Measurements from ENCODE around the gene IFITM10.

IFITM10 gene

GRCh38 chr11:1750840-1751530, 590 bp upstream of the IFITM10 start:
- no peak for FAIRE-seq

- no peak for FAIRE-seq
Measured at GRCh38 chr11:1749395-1750351, 722 bp downstream of the IFITM10 start.

DNA sequence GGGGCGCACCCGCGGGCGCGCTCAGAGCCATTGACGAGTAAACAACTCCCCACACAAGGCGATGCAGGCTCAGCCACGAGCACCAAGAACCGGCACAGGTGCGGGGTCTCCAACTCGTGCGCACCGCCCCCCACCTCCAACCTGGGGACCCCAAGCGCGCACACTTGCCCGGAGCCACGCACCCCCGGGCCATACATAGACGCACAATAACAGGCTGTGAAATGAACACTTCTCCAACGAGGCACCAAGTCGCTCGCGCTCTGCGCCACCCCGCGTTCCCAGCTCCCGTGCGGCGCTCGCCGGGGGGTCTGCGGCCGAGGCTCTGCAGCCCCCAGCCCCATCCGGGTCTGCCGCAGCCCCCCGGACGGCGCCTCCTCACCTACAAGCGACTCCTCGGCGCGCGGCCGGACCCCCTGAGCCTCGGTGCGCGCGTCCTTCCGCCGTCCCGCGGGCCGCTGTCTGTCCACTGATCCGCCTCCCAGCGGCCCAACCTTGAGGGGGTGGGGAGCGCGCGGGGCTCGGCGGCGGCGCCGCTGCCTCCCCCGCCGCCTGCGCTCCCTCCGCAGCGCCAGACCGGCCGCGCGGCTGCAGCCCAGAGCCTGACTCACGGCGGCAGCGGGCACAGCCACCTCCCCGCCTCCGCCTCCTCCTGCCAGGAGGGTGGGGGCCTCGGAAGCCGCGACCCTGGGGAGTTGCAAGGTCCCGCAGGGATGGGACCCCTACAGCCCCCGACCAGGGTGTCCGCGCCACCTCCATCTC, 1.6 kb downstream of the IFITM10 start:
- no peak for FAIRE-seq

DNA sequence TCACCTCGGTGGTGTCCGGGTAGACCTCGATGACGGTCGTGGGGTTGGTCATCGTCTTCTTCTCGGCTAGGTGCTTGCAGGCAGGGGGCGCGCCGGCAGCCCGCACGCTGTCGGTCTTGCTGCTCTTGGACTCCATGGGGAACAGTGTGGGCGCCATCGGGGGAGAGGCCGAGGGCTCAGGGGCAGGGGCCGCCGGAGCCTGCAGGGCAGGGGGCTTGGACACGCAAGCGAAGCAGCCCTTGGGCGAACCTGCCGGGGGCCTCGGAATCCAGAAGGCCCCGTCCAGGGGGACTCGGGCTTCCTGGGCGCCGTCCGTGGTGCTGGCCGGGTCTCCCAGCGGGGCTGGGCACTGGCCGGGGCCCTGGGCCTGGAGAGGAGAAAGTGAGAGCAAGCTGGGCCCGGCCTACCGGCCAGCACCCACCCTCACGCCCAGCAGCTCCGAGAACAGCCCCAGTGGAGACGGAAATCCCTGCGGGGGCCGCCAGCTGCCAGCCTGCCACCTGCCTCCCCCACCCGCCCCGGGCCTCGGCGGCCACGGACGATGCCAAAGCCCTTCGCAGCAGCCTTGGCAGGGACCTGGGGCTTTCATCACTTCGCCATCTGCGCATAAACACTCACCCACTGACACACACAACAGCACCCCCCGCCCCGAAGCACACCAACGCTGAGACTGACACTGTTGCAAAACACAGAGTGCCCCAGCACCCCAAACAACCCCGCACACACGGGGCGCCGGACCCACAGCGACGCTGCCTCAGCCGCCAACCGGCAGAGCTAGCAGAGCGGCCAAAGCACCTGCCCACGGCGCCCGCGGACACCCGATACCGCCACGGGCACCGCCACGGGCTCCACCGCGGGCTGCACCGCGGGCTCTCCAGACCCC, 2.4 kb downstream of the IFITM10 start:
- FAIRE-seq = no peak

DNA sequence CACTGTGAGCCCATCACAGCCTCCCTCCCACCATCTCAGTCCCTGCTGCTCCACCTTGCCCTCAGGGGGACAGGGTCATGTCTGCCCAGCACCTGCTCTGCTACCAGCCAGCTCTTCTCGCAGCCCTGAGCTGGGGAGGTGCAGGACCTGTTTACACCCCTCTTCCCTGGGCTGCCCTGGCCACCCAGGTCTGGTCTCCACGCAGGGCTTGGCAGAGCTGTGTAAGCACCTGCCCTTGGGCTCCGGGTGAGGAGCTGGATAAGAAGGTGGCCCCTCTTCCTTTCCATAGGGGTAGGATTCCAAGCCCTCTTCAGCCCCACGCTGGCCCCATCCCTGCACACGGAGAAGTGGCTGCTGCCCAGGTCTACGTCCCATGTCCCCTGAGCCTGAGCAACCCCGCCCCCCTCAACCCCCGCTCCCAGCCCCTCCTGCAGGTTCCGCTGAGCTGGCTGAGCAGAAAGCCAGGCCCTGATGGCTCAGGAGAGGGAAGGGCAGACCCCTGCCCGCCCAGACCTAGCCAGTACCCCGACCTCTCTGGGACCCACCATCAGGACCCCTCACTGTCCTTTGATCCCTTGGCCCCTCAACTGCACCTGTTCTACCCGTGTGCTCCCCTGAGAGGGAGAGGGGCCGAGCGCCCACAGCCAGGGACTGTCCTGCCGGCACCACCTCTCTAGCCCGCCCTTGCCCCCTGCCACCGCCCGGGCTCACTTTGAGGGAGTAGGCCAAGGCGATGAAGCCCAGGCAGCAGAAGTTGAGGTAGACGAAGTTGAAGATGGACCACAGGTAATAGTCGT, 3.2 kb downstream of the IFITM10 start:
- no peak for FAIRE-seq

DNA sequence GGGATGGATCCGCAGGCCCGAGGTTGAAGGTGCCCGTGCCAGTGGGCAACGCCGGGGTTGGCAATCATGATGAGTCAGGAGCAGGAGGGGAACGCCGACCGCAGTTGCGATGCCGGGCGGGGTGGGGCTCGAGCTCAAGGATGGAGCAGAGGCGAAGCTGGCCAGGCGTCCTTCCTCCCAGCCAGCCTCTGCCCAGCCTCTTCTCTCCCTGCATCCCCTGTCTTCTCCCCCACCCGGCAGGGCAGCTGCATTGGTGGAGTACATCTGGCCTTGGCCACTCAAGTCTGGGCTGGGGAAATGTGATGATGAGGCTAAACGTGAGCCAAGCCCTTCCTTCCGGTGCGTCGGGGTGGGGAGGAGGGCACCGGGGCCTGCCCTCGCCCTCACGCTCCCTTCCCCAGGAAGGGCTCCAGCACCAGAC, 3.9 kb downstream of the IFITM10 start:
- FAIRE-seq = no peak

GRCh38 chr11:1745701-1746320, 4.6 kb downstream of the IFITM10 start:
- no peak for FAIRE-seq

GRCh38 chr11:1744891-1745700, 5.3 kb downstream of the IFITM10 start:
- FAIRE-seq = no peak

DNA sequence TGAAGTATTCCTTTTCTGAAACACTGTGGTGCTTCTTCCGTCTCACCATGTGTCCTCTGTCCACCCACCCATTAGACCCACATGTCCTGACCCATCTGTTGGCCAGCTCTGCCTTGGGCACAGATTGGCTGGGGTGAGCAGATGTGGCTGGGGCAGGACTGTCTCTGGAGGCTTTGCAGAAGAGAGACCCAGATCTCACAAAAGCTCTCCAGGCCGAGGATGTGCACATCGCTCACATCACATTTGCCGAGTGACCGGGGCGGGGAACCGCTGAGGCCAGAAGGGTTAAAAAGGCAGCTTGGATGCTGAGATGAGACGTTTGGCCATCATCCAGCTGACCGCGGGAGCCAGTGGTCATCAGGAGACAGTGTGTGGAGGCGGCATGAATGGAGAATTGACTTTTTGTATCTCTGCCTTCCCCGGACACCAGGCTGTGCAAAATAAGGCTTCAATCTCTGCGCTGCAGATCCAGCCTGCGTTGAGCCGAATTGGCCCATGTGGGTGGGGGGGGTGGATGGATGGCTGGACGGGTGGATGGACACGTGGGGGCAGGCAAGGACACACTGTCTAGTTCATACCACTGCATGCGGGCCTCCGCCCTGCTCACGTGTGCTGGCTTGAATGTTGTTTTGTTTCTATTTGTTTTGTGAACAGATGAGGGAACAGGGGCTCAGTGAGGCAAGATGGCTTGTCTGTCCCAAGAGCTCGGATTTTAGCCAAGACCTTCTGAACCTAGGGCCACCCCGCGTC, 6.1 kb downstream of the IFITM10 start:
- FAIRE-seq = no peak

GRCh38 chr11:1743585-1744136, 6.7 kb downstream of the IFITM10 start:
- FAIRE-seq = no peak

DNA sequence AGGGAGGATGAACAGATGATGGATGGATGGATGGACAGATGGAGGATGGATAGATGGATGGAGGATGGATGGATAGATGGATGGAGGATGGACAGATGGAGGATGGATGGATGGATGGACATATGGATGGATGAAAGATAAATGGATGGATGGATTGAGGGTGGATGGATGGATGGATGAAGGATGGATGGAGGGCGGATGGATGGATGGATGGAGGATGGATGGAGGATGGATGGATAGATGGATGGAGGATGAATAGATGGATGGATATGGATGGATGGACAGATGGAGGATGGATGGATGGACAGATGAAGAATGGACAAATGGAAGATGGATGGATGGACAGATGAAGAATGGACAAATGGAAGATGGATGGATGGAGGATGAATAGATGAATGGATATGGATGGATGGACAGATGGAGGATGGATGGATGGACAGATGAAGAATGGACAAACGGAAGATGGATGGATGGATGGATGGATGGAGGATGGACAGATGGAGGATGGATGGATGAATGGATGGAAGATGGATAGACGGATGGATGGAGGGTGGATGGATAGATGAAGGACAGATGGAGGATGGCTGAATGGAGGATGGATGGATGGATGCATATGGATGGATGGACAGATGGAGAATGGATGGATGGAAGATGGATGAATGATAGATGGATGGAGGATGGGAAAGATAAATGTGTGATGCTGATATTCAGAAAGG, 7.4 kb downstream of the IFITM10 start:
- FAIRE-seq = no peak

GRCh38 chr11:1742371-1742770, 8.0 kb downstream of the IFITM10 start:
- no peak for FAIRE-seq

DNA sequence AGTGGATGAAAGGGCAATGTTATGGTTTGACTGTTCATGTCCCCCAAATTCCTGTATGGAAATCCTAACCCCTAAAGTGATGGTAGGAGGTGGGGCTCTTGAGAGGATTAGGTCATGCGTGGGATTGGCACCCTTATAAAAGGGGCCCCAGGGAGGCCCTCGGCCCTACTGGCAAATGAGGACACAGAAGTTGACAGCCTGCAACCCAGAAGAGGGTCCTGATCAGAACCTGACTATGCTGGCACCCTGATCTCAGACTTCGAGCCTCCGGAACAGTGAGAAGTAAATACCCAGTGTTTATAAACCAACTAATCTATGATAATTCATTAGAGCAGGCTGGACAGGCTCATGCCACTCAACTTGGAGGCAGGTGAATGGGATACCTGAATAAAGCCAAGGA, 8.7 kb downstream of the IFITM10 start:
- no peak for FAIRE-seq

GRCh38 chr11:1740786-1741530, 9.4 kb downstream of the IFITM10 start:
- no peak for FAIRE-seq

GRCh38 chr11:1739576-1739975, 10.8 kb downstream of the IFITM10 start:
- no peak for FAIRE-seq

DNA sequence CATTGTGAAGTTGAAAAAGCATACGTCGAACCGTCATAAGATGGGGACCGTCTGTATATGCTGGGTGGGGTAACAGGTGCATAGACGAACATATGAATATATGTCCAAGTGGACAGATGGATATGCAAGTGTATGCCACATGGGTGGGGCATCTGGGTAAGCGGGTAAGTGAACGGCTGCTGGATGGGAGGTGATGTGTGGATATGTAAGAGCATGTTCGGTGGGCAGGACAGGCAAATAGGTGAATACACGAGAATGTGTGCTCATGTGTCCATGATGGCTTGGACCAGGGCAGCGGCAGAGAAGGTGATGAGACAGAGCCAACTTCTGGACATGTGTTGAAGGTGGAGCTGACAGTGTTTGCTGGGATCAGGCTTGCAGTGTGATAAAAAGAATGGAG, 12.0 kb downstream of the IFITM10 start:
- FAIRE-seq = no peak

- FAIRE-seq = no peak
Measured at GRCh38 chr11:1737080-1737757, 13.2 kb downstream of the IFITM10 start.

Measured in TTC549 (cell line).